Esophagus muscularis mucosa (tissue), 4 donors: ENCODE data around the gene LPO. TPM values are rescaled to one million over a fixed set of nuclear protein-coding genes. Genes with fewer than 3 reads are reported as not detected.
A peak's percentile ranks its signal among the peaks of the same experiment; 100 is the strongest.

Experiments used
- DNase-seq: peaks from one replicate; pipeline ENCODE4 v3.0.0-alpha.2; 2017; ENCODE audit errors: extremely low spot score
- H3K27ac ChIP-seq, 4 donors: fragments of 200-600 bp; sonication (generic); replicated peaks in 1 of 4; 1 replicate in 3 of 4; 2 replicates in 1 of 4; pipeline ENCODE4 v1.5.1; 2016 to 2019; ENCODE audit warnings: mild to moderate bottlenecking in 1 of 4
- H3K27me3 ChIP-seq, 4 donors: fragments of 200-600 bp; sonication (generic); one replicate each; pipeline versions ENCODE4 v1.5.1 to v1.6.0; 2016 to 2019
- H3K36me3 ChIP-seq, 4 donors: fragments of 200-600 bp; sonication (generic); one replicate each; pipeline ENCODE4 v1.5.1; 2016 to 2019
- H3K4me1 ChIP-seq, 4 donors: fragments of 200-600 bp; sonication (generic); one replicate each; pipeline ENCODE4 v1.5.1; 2016 to 2019
- H3K4me3 ChIP-seq, 4 donors: fragments of 200-600 bp; sonication (generic); 1 replicate in 2 of 4; 2 replicates in 2 of 4; pipeline ENCODE4 v1.5.1; 2016 to 2019; ENCODE audit warnings: mild to moderate bottlenecking in 4 of 4, moderate library complexity in 1 of 4
- H3K9me3 ChIP-seq, 4 donors: fragments of 200-600 bp; sonication (generic); 1 replicate in 3 of 4; 2 replicates in 1 of 4; pipeline ENCODE4 v1.5.1; 2016 to 2019
- CTCF ChIP-seq, 3 experiments: fragments of 200-600 bp in 2 of 3; fragments of 450-650 bp in 1 of 3; sonication (generic) in 2 of 3; IDR thresholded peaks; one replicate each; pipeline ENCODE4 v1.5.1; 2017 to 2019; ENCODE audit warnings: antibody characterized with exemption in 3 of 3, mild to moderate bottlenecking in 2 of 3, moderate library complexity in 1 of 3
- EP300 ChIP-seq: sonication (generic); formaldehyde crosslinking; IDR thresholded peaks from one replicate; pipeline ENCODE4 v1.6.1; 2017; ENCODE audit warnings: antibody characterized with exemption
- POLR2A ChIP-seq: fragments of 450-650 bp; IDR thresholded peaks from one replicate; pipeline ENCODE4 v1.6.1; 2017; ENCODE audit warnings: antibody characterized with exemption, moderate library complexity, mild to moderate bottlenecking, low read depth
- POLR2AphosphoS5 ChIP-seq, 2 donors: sonication (generic); formaldehyde crosslinking; IDR thresholded peaks; one replicate each; pipeline ENCODE4 v1.6.1; 2017; ENCODE audit warnings: antibody characterized with exemption in 2 of 2
- WGBS: methylation state at CpG from one replicate; pipeline ENCODE4 v1.1.5; 2018; 5-methylcytosine and 5-hydroxymethylcytosine counted together
- intact Hi-C: fragments of 100-400 bp; cut with DNase I; formaldehyde crosslinking; loops from one replicate; pipeline ENCODE4 v1.15.1; 2023
- total RNA-seq, 4 donors: library from RNA; depleted of rRNA; stranded (reverse); fragments of >200 nt; gene quantifications; one replicate each; pipeline versions ENCODE4 v1.1.0 to v1.2.1, GENCODE V29; 2016

Gene LPO
- total RNA-seq, 4 donors from 2014 or later: not detected

GRCh38 chr17:58308173-58308984, 70.0 kb downstream of the LPO start:
- Histone ChIP-seq H3K27ac (no peak overlapping the region), H3K9me3 (no peaks in the 10 kb centered on the region), H3K27me3 (no peaks in the 10 kb centered on the region), H3K4me3 (no peak overlapping the region), H3K36me3 (peaks cover 0 to 50% (median 13%) of the 10 kb centered on the region in 4 donors), H3K4me1 (peaks cover 0 to 6% (median 0%) of the 10 kb centered on the region in 4 donors)
- intact Hi-C loops: no loop called here
- WGBS: 76% methylated on average over 15 of the region's 32 CpGs
- peak; percentile 75 for DNase-seq
- TF ChIP-seq EP300: no peak
- TF ChIP-seq POLR2A: no peak
- no peak for TF ChIP-seq CTCF (IDR thresholded peaks at IDR 0.05)
- TF ChIP-seq POLR2AphosphoS5 (IDR thresholded peaks at IDR 0.05): no peak

- H3K36me3 ChIP-seq: peaks cover 0 to 50% (median 13%) of the 10 kb centered on the region in 4 donors
- no peak overlapping the region for H3K4me3 ChIP-seq
- H3K4me1 ChIP-seq: peaks cover 0 to 4% (median 0%) of the 10 kb centered on the region in 4 donors
- intact Hi-C loops: no loop called here
- WGBS: 79% methylated on average over 14 of the region's 21 CpGs
- no peaks in the 10 kb centered on the region for H3K27me3 ChIP-seq
- no peak for TF ChIP-seq CTCF (IDR thresholded peaks at IDR 0.05)
- TF ChIP-seq POLR2AphosphoS5 (IDR thresholded peaks at IDR 0.05): no peak
- TF ChIP-seq EP300: no peak
- no peak for TF ChIP-seq POLR2A
- no peak overlapping the region for H3K27ac ChIP-seq
- H3K9me3 ChIP-seq: no peaks in the 10 kb centered on the region
- DNase-seq: peak; percentile 89
These were observed 70.9 kb downstream of the LPO start for GRCh38 chr17:58308985-58309917.

- no peak for TF ChIP-seq POLR2AphosphoS5 (IDR thresholded peaks at IDR 0.05)
- TF ChIP-seq EP300: no peak
- no peak for TF ChIP-seq CTCF (IDR thresholded peaks at IDR 0.05)
- TF ChIP-seq POLR2A: no peak
- intact Hi-C loops: no loop called here
These were observed 71.5 kb downstream of the LPO start for GRCh38 chr17:58309918-58310259.

GRCh38 chr17:58310511-58311428, 72.4 kb downstream of the LPO start:
- Histone ChIP-seq H3K4me1 (no peaks in the 10 kb centered on the region), H3K4me3 (no peak overlapping the region), H3K27ac (no peak overlapping the region), H3K27me3 (no peaks in the 10 kb centered on the region), H3K36me3 (peaks cover 0 to 63% (median 13%) of the 10 kb centered on the region in 4 donors), H3K9me3 (no peaks in the 10 kb centered on the region)
- WGBS: 90% methylated on average over 21 of the region's 23 CpGs
- no peak for TF ChIP-seq CTCF (IDR thresholded peaks at IDR 0.05)
- no peak for TF ChIP-seq POLR2AphosphoS5 (IDR thresholded peaks at IDR 0.05)
- no peak for TF ChIP-seq POLR2A
- no peak for TF ChIP-seq EP300
- no peak for DNase-seq
- intact Hi-C loops: no loop called here

More at GRCh38 chr17:58309918-58310259, 71.5 kb downstream of the LPO start:
- DNase-seq: peak; percentile 79
- Histone ChIP-seq H3K27ac (no peak overlapping the region), H3K27me3 (no peaks in the 10 kb centered on the region), H3K4me3 (no peak overlapping the region), H3K4me1 (no peaks in the 10 kb centered on the region), H3K9me3 (no peaks in the 10 kb centered on the region), H3K36me3 (peaks cover 0 to 56% (median 13%) of the 10 kb centered on the region in 4 donors)
- 81% methylated on average over 4 of the region's 5 CpGs for WGBS
